SK-N-SH (cell line): ENCODE results near the gene NFIX. TPM values are rescaled to one million over a fixed set of nuclear protein-coding genes. Genes with fewer than 3 reads are reported as not detected.

Experiments
- CTCF ChIA-PET: fragments of 300-600, 350-600 bp; formaldehyde crosslinking; extraction: SDS; loops from one replicate; lab custom pipeline; 2021; lab: Yijun Ruan, JAX
- POLR2A ChIA-PET: fragments of 350-600 bp; sonication (Branson Sonifier 250); formaldehyde crosslinking; extraction: SDS; loops from one replicate; lab custom pipeline; 2020; ENCODE audit warnings: antibody characterized with exemption, inconsistent platforms; lab: Yijun Ruan, JAX
- DNase-seq: peaks from one replicate; pipeline ENCODE4 v3.0.0; 2012
- H2AFZ ChIP-seq: fragments of 200-600 bp; sonication (generic); 2 replicates; pipeline ENCODE4 v1.8.1; 2016; ENCODE audit warnings: antibody characterized with exemption, mild to moderate bottlenecking, low read depth
- H3F3A ChIP-seq: fragments of 200-600 bp; sonication (generic); replicated peaks from 2 replicates; pipeline ENCODE3; 2016; ENCODE audit warnings: antibody characterized with exemption, mild to moderate bottlenecking; ENCODE audit not compliant: insufficient read depth
- H3K27ac ChIP-seq, 2 experiments: fragments of 200-500 bp in 1 of 2; fragments of 200-600 bp in 1 of 2; sonication (Bioruptor generic) in 1 of 2; sonication (generic), shearing (Covaris generic) in 1 of 2; 2 replicates each; pipeline versions ENCODE4 v1.5.1 to v1.6.1; 2014 to 2016; ENCODE audit warnings: low read depth in 2 of 2, inconsistent platforms in 1 of 2, low read length in 1 of 2, mild to moderate bottlenecking in 1 of 2, mixed read lengths in 1 of 2
- H3K27me3 ChIP-seq: fragments of 200-600 bp; sonication (generic), shearing (Covaris generic); 2 replicates; pipeline ENCODE4 v1.6.1; 2016; ENCODE audit warnings: mixed run types; ENCODE audit not compliant: insufficient read depth
- H3K36me3 ChIP-seq, 2 experiments: fragments of 200-500 bp in 1 of 2; fragments of 200-600 bp in 1 of 2; sonication (Bioruptor generic) in 1 of 2; sonication (generic) in 1 of 2; replicated peaks in 1 of 2; 2 replicates each; pipeline versions ENCODE3 to v1.5.1; 2014 to 2016; ENCODE audit warnings: low read length in 1 of 2, mild to moderate bottlenecking in 1 of 2; ENCODE audit not compliant: insufficient read depth in 2 of 2, control insufficient read depth in 1 of 2
- H3K4me1 ChIP-seq, 2 experiments: fragments of 200-500 bp in 1 of 2; fragments of 200-600 bp in 1 of 2; sonication (Bioruptor generic) in 1 of 2; sonication (generic), shearing (Covaris generic) in 1 of 2; 2 replicates each; pipeline versions ENCODE4 v1.5.1 to v1.6.1; 2014 to 2016; ENCODE audit warnings: low read depth in 1 of 2, low read length in 1 of 2, mixed run types in 1 of 2; ENCODE audit not compliant: insufficient read depth in 2 of 2, control insufficient read depth in 1 of 2
- H3K4me2 ChIP-seq: fragments of 200-600 bp; sonication (generic), shearing (Covaris generic); 2 replicates; pipeline ENCODE4 v1.6.1; 2017; ENCODE audit warnings: mixed run types
- H3K4me3 ChIP-seq, 2 experiments: fragments of 200-500 bp in 1 of 2; fragments of 200-600 bp in 1 of 2; sonication (Bioruptor generic) in 1 of 2; sonication (generic), shearing (Covaris generic) in 1 of 2; 2 replicates each; pipeline versions ENCODE4 v1.5.1 to v1.8.1; 2014 to 2016; ENCODE audit warnings: low read depth in 2 of 2, inconsistent platforms in 1 of 2, low read length in 1 of 2, mild to moderate bottlenecking in 1 of 2, mixed read lengths in 1 of 2, moderate library complexity in 1 of 2
- H3K79me2 ChIP-seq: fragments of 200-600 bp; sonication (generic); 2 replicates; pipeline ENCODE4 v1.8.1; 2017; ENCODE audit warnings: mild to moderate bottlenecking; ENCODE audit not compliant: insufficient read depth
- H3K9ac ChIP-seq: fragments of 200-600 bp; sonication (generic); 2 replicates; pipeline ENCODE4 v1.6.1; 2017; ENCODE audit warnings: mixed run types
- H3K9me2 ChIP-seq: fragments of 200-600 bp; sonication (generic); 2 replicates; pipeline ENCODE4 v1.6.1; 2017; ENCODE audit warnings: mixed run types
- H3K9me3 ChIP-seq: fragments of 200-600 bp; sonication (generic); 2 replicates; pipeline ENCODE4 v1.6.1; 2017; ENCODE audit warnings: mixed run types, mild to moderate bottlenecking, moderate library complexity
- H4K20me1 ChIP-seq: fragments of 200-600 bp; sonication (generic); 2 replicates; pipeline ENCODE4 v1.6.1; 2017; ENCODE audit warnings: mild to moderate bottlenecking, mixed run types; ENCODE audit not compliant: insufficient read depth
- CHD2 ChIP-seq: fragments of 150-350 bp; IDR thresholded peaks from 2 replicates; pipeline ENCODE4 v1.6.1; 2018; ENCODE audit warnings: low read length; ENCODE audit not compliant: partially characterized antibody
- EZH2phosphoT487 ChIP-seq: fragments of 200-600 bp; sonication (generic); IDR thresholded peaks from 2 replicates; pipeline ENCODE4 v1.6.1; 2017; ENCODE audit warnings: low read depth, mixed run types, mild to moderate bottlenecking, antibody characterized with exemption, moderate library complexity, borderline replicate concordance
- FOSL2 ChIP-seq: IDR thresholded peaks from 2 replicates; pipeline ENCODE4 v1.4.0; 2012; ENCODE audit warnings: low read depth, mild to moderate bottlenecking, moderate library complexity, borderline replicate concordance
- FOXJ3 ChIP-seq: sonication (generic); formaldehyde crosslinking; IDR thresholded peaks from 2 replicates; pipeline ENCODE4 v1.5.1; 2020; ENCODE audit warnings: mild to moderate bottlenecking, missing genetic modification reagents
- GATA2 ChIP-seq: sonication (generic); formaldehyde crosslinking; IDR thresholded peaks from 2 replicates; pipeline ENCODE4 v1.5.0; 2020; ENCODE audit warnings: mild to moderate bottlenecking, missing genetic modification reagents
- MAX ChIP-seq: IDR thresholded peaks from 2 replicates; pipeline ENCODE4 v1.4.0; 2012; ENCODE audit warnings: low read depth
- MEF2A ChIP-seq: IDR thresholded peaks from 2 replicates; pipeline ENCODE4 v1.4.0; 2012; ENCODE audit warnings: low read depth, borderline replicate concordance
- MXI1 ChIP-seq: IDR thresholded peaks from 2 replicates; pipeline ENCODE4 v1.6.1; 2012; ENCODE audit warnings: mild to moderate bottlenecking, low read depth, low read length, improper control_type of control experiment
- SIN3A ChIP-seq: IDR thresholded peaks from 2 replicates; pipeline ENCODE4 v1.6.1; 2012; ENCODE audit warnings: low read depth, mild to moderate bottlenecking, low read length, moderate library complexity, borderline replicate concordance
- SMC3 ChIP-seq: IDR thresholded peaks from 2 replicates; pipeline ENCODE4 v1.6.1; 2012; ENCODE audit warnings: low read depth, low read length, improper control_type of control experiment
- TEAD4 ChIP-seq: IDR thresholded peaks from 2 replicates; pipeline ENCODE4 v1.4.0; 2012; ENCODE audit warnings: mild to moderate bottlenecking, borderline replicate concordance; ENCODE audit not compliant: insufficient read depth
- WGBS: methylation state at CpG from one replicate; pipeline ENCODE4 v1.1.6; 2017; ENCODE audit warnings: low lambda C conversion rate; 5-methylcytosine and 5-hydroxymethylcytosine counted together
- polyA plus RNA-seq, 3 experiments: library from polyadenylated mRNA; depleted of rRNA; stranded (reverse); fragments of >200 nt; gene quantifications; 2 replicates each; pipeline ENCODE4 v1.2.3, GENCODE V29; 2012
- TF ChIP-seq, protein P1 (sequence below): IDR thresholded peaks from 2 replicates; pipeline ENCODE4 v1.6.1; 2012; ENCODE audit warnings: mild to moderate bottlenecking, low read depth, low read length, moderate library complexity
- TF ChIP-seq, protein P2 (sequence below): fragments of 150-350 bp; IDR thresholded peaks from 2 replicates; pipeline ENCODE4 v1.6.1; 2017; ENCODE audit warnings: antibody characterized with exemption, low read length, low read depth, borderline replicate concordance
- TF ChIP-seq, protein P3 (sequence below): IDR thresholded peaks from 2 replicates; pipeline ENCODE4 v1.4.0; 2012; ENCODE audit warnings: low read depth, borderline replicate concordance

The NFIX gene
- polyA plus RNA-seq, 1 of the 3 experiments (the other 2 are of a cell fraction), result 14.8 TPM

- 90% methylated on average over 18 of the region's 30 CpGs for WGBS
- H3K79me2 ChIP-seq, result peaks cover 50% of the 10 kb centered on the region
- no peak for DNase-seq
- peaks cover 19 to 31% of the 10 kb centered on the region in 2 experiments for H3K4me1 ChIP-seq
- H3K4me3 ChIP-seq, result no peak overlapping the region
- ChIA-PET CTCF (interaction anchor here (1.3 to 2.1 kb wide), 4 partner anchors 17 to 145 kb away, joined by 4 to 20 read pairs (median 6); no protein-coding TSS in a partner anchor), POLR2A (interaction anchor here (0.9 to 1.6 kb wide), 2 partner anchors 11 to 15 kb away, joined by 3 to 7 read pairs; partner anchors contain the start of genes CALR and FARSA)
- H3K9me2 ChIP-seq, result no peaks in the 10 kb centered on the region
- H3F3A ChIP-seq, result peaks cover 55% of the 10 kb centered on the region
- H3K4me2 ChIP-seq, result no peak overlapping the region
- TF ChIP-seq CHD2 (no peak), FOSL2 (no peak), FOXJ3 (CRISPR knock-in tag) (no peak), SIN3A (no peak), SMC3 (no peak), TEAD4 (no peak), EZH2phosphoT487 (no peak), GATA2 (CRISPR knock-in tag) (no peak), MEF2A (no peak), MXI1 (no peak), MAX (no peak)
- TF ChIP-seq, protein P1, sequence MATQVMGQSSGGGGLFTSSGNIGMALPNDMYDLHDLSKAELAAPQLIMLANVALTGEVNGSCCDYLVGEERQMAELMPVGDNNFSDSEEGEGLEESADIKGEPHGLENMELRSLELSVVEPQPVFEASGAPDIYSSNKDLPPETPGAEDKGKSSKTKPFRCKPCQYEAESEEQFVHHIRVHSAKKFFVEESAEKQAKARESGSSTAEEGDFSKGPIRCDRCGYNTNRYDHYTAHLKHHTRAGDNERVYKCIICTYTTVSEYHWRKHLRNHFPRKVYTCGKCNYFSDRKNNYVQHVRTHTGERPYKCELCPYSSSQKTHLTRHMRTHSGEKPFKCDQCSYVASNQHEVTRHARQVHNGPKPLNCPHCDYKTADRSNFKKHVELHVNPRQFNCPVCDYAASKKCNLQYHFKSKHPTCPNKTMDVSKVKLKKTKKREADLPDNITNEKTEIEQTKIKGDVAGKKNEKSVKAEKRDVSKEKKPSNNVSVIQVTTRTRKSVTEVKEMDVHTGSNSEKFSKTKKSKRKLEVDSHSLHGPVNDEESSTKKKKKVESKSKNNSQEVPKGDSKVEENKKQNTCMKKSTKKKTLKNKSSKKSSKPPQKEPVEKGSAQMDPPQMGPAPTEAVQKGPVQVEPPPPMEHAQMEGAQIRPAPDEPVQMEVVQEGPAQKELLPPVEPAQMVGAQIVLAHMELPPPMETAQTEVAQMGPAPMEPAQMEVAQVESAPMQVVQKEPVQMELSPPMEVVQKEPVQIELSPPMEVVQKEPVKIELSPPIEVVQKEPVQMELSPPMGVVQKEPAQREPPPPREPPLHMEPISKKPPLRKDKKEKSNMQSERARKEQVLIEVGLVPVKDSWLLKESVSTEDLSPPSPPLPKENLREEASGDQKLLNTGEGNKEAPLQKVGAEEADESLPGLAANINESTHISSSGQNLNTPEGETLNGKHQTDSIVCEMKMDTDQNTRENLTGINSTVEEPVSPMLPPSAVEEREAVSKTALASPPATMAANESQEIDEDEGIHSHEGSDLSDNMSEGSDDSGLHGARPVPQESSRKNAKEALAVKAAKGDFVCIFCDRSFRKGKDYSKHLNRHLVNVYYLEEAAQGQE, result no peak
- TF ChIP-seq, protein P2, sequence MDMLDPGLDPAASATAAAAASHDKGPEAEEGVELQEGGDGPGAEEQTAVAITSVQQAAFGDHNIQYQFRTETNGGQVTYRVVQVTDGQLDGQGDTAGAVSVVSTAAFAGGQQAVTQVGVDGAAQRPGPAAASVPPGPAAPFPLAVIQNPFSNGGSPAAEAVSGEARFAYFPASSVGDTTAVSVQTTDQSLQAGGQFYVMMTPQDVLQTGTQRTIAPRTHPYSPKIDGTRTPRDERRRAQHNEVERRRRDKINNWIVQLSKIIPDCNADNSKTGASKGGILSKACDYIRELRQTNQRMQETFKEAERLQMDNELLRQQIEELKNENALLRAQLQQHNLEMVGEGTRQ, result no peak
- TF ChIP-seq, protein P3, sequence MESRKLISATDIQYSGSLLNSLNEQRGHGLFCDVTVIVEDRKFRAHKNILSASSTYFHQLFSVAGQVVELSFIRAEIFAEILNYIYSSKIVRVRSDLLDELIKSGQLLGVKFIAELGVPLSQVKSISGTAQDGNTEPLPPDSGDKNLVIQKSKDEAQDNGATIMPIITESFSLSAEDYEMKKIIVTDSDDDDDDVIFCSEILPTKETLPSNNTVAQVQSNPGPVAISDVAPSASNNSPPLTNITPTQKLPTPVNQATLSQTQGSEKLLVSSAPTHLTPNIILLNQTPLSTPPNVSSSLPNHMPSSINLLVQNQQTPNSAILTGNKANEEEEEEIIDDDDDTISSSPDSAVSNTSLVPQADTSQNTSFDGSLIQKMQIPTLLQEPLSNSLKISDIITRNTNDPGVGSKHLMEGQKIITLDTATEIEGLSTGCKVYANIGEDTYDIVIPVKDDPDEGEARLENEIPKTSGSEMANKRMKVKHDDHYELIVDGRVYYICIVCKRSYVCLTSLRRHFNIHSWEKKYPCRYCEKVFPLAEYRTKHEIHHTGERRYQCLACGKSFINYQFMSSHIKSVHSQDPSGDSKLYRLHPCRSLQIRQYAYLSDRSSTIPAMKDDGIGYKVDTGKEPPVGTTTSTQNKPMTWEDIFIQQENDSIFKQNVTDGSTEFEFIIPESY, result no peak
- no peaks in the 10 kb centered on the region for H3K27me3 ChIP-seq
- H3K27ac ChIP-seq, result no peak overlapping the region; a peak in 1 of 4 replicates
- H3K9me3 ChIP-seq, result no peaks in the 10 kb centered on the region
- H3K9ac ChIP-seq, result no peak overlapping the region
- no peak overlapping the region for H2AFZ ChIP-seq
- H3K36me3 ChIP-seq, result peaks cover 39 to 48% of the 10 kb centered on the region in 2 experiments
- peaks cover 9% of the 10 kb centered on the region for H4K20me1 ChIP-seq
Measured at GRCh38 chr19:12948612-12949362, 46.5 kb upstream of the NFIX start.
